Stimulated activated CD8-positive, alpha-beta memory T cell treated with anti-CD3 and anti-CD28 coated beads, Interleukin-15, amount 100 ng/mL, for 4 hours (primary cell): ENCODE measurements around the gene PLCB2.

Experiments
- DNase-seq, 2 donors: peaks; one replicate each; pipeline ENCODE4 v3.0.0-alpha.2; 2020; ENCODE audit warnings: low read depth in 2 of 2

PLCB2 gene

DNA sequence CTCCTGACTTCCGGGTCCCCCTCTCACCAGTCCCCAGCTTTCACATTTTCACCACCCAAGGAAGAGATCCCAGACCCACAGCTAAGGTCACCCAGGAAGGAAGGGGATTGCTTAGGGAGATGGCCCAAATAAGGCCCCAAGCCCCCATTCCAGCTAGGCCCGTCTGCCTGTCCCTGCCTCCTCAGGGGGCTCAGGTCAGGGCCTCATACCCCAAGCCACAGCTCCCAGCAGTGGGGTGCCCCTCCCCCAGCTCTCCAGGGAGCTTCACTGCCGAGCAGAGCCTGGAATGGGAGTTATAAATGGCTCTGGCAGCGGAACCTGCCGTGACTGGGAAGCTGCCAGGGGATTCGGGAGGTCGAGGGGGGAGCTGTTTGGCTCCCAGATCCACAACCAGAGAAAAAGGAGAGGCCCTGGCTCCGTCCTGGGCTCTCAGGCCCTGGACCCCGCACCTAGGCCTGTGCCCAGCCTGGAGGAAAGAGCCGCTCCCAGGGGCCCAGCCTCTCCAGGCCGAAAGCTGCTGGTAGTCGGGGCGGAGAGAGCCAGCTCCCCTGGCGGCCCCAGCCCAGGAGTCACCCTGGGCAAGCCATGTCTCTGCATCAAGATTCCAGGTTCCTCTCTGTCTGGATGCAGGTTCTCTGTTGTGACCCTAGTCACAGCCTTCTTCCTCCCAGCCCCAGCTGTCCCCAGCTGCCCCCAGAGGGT lies 32.5 kb upstream of the PLCB2 start:
- DNase-seq: no peak

DNA sequence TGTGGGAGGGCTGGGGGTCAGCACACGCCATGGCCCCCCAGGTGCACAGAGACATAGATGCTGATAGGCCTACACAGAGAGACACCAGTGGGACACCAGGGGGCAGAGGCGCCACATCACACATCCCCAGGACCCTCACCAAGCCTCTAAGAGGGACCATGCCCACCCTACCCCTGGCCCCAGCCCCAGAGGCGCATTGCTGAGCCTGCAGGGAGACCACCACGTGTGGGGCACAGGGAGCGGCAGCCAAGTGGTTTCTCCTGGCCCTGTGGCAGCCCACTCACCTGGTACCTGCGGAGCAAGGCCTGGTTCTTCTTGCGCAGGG lies 31.8 kb upstream of the PLCB2 start:
- DNase-seq: no peak

DNA sequence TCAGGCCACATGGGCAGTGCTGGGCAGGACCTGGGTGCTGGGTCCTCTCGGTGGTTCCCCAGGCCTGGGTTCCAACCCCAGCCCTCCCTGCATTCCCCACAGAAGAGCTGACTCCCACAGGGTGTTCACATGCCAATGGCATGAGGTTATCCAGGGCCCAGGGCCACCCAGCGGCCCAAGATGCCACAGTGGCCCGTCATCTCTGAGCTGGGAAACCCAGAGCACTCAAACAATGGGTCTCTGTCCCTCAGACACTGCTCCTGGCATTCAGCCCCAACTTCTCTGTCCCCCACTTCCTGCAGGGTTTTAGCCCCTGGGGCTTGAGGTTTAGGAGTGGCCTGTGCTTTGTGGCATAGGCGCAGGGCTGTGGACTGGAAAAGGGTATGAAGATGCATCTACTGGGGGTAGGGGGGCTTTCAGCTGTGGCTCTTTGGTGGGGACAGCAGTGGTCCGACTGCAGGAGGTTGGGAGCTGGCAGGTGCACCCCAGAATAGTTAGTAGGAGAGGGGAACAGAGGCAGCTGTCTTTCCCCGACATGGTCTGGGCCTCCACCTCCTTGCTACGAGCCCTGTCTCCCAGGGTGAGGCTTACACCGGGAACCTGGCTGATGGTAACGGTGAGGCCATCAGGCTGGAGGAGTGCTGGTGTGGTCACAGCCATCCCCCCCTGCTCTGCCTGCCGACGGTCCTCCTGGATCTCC lies 31.3 kb upstream of the PLCB2 start:
- no peak for DNase-seq

DNA sequence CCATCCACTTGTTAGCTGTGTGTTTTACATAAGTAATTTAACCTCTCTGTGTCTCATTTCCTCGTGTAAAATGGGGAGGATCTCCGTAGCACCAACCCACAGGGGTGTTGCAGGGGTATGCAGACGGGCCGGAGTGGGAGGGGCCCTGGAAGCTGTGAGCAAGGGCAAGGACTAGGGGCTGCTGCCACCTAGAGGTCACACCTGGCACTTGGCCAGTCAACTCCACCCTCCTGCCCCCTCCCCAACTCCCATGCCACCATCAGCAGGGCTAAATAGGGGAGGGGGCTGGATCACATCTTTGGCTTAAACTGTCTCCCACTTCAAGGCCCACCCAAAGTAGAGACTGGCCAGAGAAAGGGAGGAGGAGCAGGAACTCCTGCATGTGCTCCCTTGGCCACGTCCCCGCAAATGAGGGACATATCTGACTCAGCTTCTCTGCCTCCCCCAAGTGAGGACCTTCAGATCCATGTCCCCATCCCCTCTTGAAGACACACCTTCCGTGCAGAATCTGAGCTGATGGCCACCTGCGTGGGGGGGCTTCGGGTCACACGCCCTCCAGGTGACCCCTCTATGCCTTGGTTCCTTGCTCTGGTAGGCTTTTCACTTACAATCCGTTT lies 30.4 kb upstream of the PLCB2 start:
- DNase-seq: peak; percentile 47 to 50

DNA sequence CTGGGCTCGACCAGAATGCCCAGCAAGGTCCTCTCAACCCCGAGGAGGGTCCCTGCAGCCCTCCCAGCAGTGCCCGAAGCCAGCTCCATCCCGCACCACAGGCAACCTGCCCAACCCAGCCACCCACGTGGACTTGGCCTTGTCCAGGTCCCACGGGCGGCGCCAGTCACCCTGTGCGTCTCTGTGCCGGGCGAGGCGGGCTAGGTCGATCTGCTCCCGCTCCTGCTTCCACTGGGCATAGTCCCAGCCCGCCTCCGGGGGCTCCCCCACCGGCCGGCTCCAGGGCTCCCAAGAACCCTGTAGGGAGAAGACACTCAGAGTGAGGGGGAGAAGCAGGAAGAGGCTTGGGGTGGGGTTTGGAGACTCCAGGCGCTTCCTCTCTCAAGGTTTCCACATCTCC lies 29.9 kb upstream of the PLCB2 start:
- DNase-seq: no peak

DNA sequence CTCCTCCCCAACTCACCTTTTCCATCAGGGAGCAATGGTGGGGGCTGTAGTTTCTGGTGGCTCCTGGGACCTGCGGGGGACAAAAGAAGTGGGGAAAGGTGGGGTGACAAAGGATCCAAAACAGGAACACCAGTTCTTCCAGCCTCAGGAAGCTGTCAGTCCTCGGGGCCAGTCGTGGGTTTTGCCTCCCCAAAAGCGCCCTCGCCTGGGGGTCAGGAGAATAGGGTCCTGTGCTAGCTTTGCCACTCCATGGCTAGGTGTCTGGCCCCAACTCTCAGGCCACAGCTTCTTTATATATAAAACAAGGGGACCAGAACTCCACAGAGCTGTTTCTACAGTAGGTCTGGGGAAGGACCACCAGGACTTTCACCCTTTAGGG lies 29.0 kb upstream of the PLCB2 start:
- DNase-seq: no peak

DNA sequence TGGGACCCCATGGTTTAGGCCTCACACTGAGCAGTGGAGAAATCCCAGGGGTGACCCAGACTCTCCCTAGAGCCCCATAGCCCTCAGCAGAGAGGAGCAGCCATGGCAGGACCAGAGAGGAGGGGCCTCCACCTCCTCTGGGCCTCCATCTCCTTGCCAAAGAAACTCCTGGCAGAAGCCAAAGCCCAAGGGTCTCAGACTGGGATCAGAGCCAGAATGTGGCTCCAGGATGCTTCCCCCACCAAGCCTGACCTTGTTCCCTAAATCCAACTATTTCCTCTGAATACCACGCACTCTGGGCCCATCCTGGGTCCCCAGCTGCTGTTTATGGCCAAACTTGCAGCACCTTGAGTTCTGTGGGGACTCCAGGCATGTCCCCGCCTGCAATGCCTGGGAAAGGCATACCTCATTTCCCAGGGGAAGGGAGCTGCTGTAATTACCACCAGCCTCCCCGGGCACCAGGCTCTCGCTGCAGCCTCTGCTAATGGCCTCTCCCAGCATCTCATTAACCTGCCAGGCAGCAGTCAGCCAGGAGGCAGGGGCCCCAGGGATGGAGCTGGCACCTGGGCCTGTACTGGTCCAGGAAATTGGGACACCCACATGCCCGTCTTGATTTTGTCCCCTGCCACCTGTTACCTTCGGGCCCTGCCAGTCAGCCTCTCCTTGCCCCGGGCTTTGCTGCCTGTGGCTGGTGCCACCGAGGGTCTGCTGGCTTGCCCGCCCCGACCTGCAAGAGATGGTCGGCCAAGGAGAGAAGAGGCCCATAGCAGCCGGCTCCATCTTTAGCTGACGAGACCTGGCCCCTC lies 28.4 kb upstream of the PLCB2 start:
- no peak for DNase-seq

DNA sequence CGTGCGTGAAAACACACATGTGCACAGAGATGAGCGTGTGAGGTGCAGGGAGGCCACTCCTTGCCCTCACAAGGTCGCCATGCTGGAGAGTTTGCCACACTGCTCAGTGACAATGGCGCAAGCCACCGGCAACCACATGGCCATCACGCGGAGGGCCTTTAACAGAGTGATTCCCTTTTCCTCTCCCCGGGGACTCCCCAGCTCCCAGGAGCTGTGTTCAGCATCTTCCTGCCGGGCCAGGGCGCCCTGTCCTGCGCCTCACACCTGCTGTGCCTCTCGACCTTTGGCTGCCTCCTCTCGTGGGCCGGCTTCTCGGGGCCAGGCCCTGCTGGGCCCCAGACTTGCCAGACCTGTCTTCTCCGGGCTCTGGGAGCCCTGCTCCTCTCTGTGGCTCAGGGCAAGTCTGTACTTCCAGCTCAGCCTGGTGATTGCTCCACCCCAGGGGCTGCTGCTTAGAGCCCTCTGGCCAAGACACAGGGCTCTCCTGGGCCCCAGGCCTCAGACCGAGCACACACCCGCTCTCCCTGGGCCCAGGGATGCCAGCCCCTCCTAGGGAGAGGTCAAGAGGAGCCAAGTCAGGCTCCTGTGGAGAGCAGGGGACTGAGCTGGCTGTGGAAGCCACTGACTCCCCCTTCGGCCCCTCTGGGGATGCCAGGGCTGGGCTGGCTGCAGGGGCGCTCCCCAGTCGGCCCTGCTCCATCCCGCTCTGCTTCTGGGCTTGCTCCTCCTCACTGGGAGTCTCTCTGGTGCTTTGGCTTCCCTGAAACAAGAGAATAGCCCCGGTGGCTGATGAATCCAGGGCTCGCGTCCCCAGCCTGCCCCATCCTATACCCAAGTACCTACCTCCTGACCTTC lies 27.4 kb upstream of the PLCB2 start:
- no peak for DNase-seq

DNA sequence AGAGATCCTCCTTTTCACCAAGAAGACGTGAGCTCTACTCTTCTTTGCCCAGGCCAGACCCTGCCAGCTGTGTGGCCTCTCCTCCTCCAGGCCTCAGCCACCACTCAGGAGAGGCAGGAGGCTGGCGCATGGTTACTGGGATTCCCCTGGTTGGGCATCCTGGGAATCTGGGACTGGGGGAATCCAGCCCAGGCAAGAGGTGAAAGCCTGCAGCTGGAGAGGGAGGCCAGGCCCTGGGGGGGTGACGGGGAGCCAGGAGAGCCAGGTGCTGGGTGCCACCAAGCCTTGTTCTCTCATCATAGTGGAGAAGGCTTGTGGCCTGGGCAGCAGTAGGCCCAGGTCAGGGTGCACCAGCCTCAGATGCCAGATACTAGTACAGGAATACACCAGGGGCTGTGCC lies 26.8 kb upstream of the PLCB2 start:
- no peak for DNase-seq

DNA sequence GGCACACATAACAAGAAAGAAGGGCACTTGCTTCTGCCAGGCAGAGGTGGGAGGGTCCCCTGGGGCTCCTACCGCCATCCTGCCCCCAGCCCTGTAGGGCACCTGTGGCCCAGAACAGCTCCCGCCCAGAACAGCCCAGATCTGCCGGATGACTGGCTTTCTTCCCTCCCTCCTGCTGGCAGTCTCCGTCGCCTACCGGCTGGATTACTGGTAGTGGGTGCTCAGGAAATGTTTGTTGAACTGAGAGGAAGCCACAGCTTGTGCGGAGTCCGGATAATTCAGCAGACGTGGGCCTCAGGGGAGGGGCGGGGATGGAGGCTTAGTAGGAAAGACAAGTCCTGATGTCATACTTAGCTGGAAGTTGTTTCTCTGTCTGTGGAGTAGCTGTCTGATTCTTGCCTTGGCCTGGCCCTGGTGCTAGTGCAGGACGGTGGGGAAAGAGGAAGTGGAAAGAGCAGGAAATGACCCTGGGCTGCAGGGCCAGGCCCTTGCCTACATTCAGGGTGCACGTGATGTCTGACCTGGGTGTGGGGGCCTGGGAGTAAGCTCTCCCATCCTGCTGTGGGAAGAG lies 26.3 kb upstream of the PLCB2 start:
- DNase-seq: no peak

DNA sequence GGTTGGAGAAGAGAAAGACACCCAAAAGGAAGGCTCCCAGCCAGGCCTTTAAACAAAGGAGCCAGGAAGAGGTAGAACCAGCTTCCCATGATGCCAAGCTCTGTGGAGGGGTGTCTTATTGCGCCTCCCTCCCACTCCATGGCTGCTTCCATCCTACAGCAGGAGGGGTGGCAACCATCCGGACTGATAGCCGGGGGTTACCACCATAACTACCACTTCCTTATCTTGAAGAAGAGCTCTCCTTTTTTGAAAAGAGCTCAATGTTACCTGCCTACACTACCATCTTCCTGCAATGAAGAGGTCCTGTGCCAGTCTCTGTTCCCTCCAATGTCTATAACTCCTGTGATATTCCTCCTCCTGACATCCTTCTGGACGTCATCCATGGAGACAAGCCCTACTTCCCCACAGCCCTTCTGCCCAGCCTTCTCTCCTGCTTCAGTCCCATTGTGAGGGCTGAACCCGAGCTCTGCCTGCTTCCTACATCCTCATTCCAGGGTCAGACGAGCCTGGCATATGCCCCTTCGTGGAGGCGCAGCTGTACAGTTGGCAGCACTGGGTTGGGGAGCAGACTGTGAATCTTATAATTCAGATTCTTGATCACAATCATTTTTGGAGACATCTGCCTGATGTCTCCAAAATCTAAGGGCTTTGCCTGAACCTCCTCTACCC lies 24.5 kb upstream of the PLCB2 start:
- no peak for DNase-seq

DNA sequence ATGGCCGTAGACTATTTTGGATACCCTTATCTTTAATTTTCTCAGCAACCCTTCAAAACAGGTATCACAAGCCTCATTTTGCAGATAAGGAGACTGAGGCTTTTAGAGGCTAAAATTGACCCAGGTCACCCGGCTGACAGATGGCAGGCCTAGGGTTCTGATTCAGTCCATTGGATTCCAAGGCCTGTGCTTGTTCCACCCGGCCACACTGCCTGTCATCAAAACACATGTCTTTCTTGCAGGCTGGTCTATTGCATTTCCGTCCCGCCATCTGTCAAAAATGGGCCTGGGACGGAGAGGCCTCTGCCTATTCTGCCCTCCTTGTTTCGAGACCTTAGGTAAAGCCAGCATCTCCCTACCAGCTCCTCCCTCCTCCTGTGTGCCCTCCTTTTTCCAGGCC lies 23.9 kb upstream of the PLCB2 start:
- DNase-seq: no peak

DNA sequence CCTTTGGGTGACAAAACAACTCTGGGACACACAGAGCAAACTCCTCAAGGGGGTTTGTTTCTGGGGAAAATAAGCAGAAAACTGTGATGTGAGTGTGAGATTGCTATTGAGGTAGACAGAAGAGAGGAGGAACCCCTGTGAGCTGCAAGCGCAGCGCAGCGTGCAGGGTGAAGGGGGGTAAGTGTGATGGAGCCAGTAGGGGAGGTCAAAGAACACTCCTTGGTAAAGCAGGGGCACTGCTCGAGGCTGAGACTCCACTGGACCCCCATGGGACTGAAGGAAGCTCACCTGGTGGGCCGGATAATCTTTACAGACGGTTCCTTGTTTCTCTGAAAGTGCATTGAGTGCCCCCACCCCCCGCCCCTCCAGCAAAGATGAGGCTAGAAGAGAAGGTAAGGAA lies 23.3 kb upstream of the PLCB2 start:
- DNase-seq: no peak

DNA sequence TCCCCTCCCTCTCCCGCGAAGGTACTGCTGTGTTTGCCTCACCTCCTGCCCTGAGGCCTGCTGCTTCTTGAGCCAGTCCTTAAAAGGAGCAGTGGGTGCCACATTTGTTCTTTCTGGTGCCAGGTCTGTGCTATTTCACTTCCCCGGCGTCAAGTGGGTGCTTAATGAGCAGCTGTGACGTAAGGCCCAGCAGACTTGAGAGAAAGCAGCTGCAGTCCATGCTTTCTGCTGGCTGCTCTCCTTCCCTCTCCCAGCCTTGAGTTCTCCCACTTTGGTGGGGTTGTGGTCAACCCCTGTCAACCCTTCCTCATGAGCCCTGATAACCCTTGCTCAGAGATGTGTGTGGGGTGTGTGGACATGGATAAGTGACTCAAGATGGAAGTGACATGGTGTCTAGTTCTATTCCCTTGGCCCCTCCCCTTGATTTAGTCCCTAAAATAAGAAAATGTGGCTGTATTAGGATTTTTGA lies 22.7 kb upstream of the PLCB2 start:
- DNase-seq: no peak

DNA sequence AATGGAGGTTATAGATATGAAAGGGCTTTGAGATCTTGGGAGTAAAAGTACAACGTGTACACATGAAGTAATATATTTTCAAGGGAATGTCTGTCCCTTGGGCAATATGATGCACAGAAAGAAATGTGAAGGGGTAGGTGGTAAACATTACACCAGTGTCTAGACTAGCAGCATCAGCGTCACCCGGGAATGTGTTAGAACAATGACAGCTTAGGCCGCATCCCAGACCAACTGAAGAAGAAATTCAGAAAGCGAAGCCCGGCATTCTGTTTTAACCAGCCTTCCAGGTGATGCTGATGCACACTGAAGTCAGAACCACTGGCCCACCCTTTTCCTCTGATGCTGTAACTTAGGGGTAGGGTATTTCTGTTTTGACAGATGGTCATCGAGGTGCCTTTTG lies 22.1 kb upstream of the PLCB2 start:
- no peak for DNase-seq

DNA sequence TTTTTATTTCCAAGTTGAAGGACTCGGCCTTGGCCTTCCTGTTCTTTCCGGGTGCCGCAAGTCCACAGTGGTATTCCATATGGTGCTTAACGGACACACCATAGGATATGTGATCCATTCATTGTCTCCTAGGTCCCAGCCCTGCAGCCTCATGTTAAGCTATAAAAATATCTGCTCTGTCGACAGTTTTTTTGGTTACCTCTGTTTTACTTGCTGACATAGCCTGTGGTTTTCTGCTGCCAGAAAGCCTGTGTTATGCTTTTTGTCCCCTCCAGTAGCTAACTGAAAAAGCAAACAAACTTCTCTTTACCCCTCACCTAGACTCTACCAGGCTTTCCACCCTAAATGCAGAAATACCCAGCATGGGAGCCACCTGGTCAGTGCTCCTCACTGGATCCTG lies 21.0 kb upstream of the PLCB2 start:
- DNase-seq: no peak

DNA sequence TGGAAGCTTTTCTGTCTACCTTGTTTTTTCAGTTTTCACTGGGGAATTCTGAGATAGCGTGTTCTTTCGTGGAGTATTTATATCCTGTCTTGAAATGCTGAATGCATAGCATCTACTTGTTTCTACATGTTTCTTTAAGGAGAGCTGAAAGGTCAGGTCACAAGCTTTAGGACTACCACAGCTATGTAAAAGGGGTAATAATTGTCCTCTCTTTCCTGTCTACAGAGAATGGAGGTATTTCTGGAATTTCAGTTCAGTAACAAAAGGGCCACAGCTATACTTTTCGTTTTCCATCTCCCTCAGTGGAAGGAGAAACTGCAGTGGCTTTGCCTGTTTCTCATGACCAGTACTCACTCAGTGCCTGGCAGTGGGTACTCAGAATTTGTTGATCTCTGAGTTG lies 20.4 kb upstream of the PLCB2 start:
- no peak for DNase-seq

DNA sequence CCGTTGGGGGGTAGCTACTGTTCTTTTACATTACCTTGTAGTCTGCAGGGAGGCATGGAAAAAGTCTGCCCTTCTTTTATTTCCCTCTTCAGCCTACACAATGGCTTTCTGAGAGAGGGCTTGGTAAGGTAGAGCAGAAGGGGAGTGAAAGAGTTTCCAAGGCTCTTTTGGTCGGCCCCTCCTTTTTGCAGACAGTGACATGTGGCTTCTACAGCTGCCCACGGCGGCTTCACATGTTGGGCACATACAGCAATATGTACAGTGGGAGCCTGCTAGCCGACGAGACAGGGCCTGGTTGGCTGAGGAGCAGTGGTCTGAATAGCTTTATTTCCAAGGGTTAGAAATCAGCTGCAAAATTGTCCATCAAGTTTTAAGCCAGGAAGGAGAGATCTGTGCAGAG lies 19.7 kb upstream of the PLCB2 start:
- DNase-seq: no peak

DNA sequence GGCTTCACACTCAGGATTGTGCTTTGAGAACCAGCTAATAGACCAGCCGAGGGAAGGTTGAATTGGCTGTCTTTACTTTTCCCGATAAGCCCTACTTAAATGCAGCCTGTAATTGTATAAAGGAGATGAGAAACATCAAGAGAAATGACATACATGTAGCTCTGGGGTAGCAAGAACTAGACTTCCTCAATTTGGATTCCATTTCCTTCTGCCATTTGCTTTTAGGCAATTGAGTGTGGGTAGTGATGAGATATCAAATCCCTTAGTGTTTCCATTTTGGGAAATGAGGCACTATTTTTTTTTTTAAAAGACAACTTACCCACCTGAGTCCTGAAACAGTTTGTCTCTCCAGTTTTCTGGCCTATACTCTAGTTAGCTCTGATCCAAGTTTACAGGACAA lies 18.0 kb upstream of the PLCB2 start:
- no peak for DNase-seq

DNA sequence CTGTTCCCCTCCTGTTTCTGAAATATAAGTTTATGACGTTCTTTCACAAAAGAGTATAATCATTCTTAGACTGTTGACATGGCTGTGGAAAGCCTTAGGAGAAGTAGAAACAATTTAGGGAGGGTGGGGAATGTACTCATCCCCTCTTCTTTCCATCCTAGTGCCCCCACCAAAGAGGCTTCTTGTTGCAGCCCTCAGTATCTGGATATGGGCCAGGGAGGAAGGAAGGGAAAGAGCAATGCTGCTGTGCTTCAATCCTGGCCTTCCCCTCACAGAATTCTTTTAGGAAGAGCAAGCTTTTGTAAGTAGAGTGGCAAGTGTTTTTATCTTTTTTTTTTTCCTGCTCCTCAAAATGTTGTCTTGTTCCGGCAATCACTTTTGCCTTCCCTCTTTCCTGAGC lies 17.5 kb upstream of the PLCB2 start:
- no peak for DNase-seq
